Endothelial cell of umbilical vein (primary cell): ENCODE data around the gene UAP1L1. TPM values are rescaled to one million over a fixed set of nuclear protein-coding genes. Genes with fewer than 3 reads are reported as not detected.

Source experiments
- BruUV-seq: library from RNA; stranded (reverse); fragments of 400-500 nt; replicated peaks from 2 replicates; lab custom pipeline; 2021; lab: Mats Ljungman, UMichigan
- CTCF ChIA-PET: fragments of 300-600, 350-600 bp; sonication (Branson Sonifier 250); formaldehyde crosslinking; loops from one replicate; lab custom pipeline; 2021; ENCODE audit warnings: antibody characterized with exemption, inconsistent platforms; lab: Charles Lee
- POLR2A ChIA-PET: fragments of 300-600, 350-600 bp; sonication (Branson Sonifier 250); formaldehyde crosslinking; loops from one replicate; lab custom pipeline; 2021; ENCODE audit warnings: antibody characterized with exemption, inconsistent platforms; lab: Charles Lee
- DNase-seq: peaks from one replicate; pipeline ENCODE4 v3.0.0-alpha.2; 2011; ENCODE audit warnings: low read depth, low spot score
- FAIRE-seq: peaks from 2 replicates; lab custom pipeline; 2011; peaks lifted over from hg19 to GRCh38; lab: Jason Lieb, UNC
- H2AFZ ChIP-seq: 2 replicates; pipeline ENCODE4 v1.6.0; 2012; ENCODE audit warnings: low read depth, low read length, control low read depth, inconsistent platforms
- H3K27ac ChIP-seq: 2 replicates; pipeline ENCODE4 v1.5.1; 2011; ENCODE audit warnings: low read depth, mild to moderate bottlenecking, control low read depth, low read length, moderate library complexity; ENCODE audit not compliant: insufficient read depth
- H3K27me3 ChIP-seq, 2 experiments: 2 replicates each; pipeline versions ENCODE4 v1.6.0 to v1.6.1; 2011; ENCODE audit warnings: low read length in 2 of 2, mixed read lengths in 1 of 2; ENCODE audit not compliant: control insufficient read depth in 2 of 2, insufficient read depth in 2 of 2
- H3K36me3 ChIP-seq, 2 experiments: 2 replicates in 1 of 2; 3 replicates in 1 of 2; pipeline ENCODE4 v1.5.1; 2011; ENCODE audit warnings: low read length in 2 of 2, mild to moderate bottlenecking in 1 of 2, moderate library complexity in 1 of 2; ENCODE audit not compliant: control insufficient read depth in 2 of 2, insufficient read depth in 2 of 2; ENCODE audit errors: extremely low read depth in 1 of 2
- H3K4me1 ChIP-seq: 3 replicates; pipeline ENCODE4 v1.5.1; 2011; ENCODE audit warnings: mild to moderate bottlenecking, low read length; ENCODE audit not compliant: control insufficient read depth, insufficient read depth; ENCODE audit errors: extremely low read depth
- H3K4me2 ChIP-seq: 2 replicates; pipeline ENCODE4 v1.6.1; 2011; ENCODE audit warnings: low read length, control low read depth, mixed read lengths; ENCODE audit not compliant: insufficient read depth
- H3K4me3 ChIP-seq, 3 experiments: fragments of 200-600 bp in 1 of 3; sonication (generic), shearing (Covaris generic) in 1 of 3; replicated peaks in 1 of 3; 2 replicates each; pipeline ENCODE4 v1.5.1; 2011 to 2016; ENCODE audit warnings: control low read depth in 3 of 3, low read length in 3 of 3, mild to moderate bottlenecking in 2 of 3, inconsistent platforms in 1 of 3, low read depth in 1 of 3, moderate library complexity in 1 of 3; ENCODE audit not compliant: insufficient read depth in 1 of 3
- H3K79me2 ChIP-seq: 2 replicates; pipeline ENCODE4 v1.6.0; 2012; ENCODE audit warnings: low read length, inconsistent platforms; ENCODE audit not compliant: control insufficient read depth, insufficient read depth
- H3K9ac ChIP-seq: replicated peaks from 2 replicates; pipeline ENCODE3; 2011; ENCODE audit warnings: low read length, control low read depth; ENCODE audit not compliant: insufficient read depth; ENCODE audit errors: extremely low read depth
- H3K9me1 ChIP-seq: replicated peaks from 3 replicates; pipeline ENCODE4 v1.6.0; 2011; ENCODE audit warnings: mild to moderate bottlenecking, low read length; ENCODE audit not compliant: control insufficient read depth, insufficient read depth; ENCODE audit errors: extremely low read depth
- H3K9me3 ChIP-seq: replicated peaks from 2 replicates; pipeline ENCODE4 v1.5.1; 2012; ENCODE audit warnings: low read length, inconsistent platforms; ENCODE audit not compliant: control insufficient read depth, insufficient read depth
- H4K20me1 ChIP-seq: replicated peaks from 2 replicates; pipeline ENCODE3; 2011; ENCODE audit warnings: mild to moderate bottlenecking, low read length; ENCODE audit not compliant: control insufficient read depth, insufficient read depth; ENCODE audit errors: extremely low read depth
- FOS ChIP-seq: IDR thresholded peaks from 2 replicates; pipeline ENCODE4 v1.6.1; 2011; ENCODE audit warnings: mild to moderate bottlenecking, low read length, moderate library complexity, borderline replicate concordance; ENCODE audit not compliant: insufficient read depth
- JUN ChIP-seq: IDR thresholded peaks from 2 replicates; pipeline ENCODE4 v1.6.1; 2011; ENCODE audit warnings: borderline replicate concordance, low read depth; ENCODE audit not compliant: insufficient read length, insufficient read depth
- MAX ChIP-seq: IDR thresholded peaks from 2 replicates; pipeline ENCODE4 v1.6.1; 2011; ENCODE audit not compliant: insufficient read depth, insufficient read length
- POLR2A ChIP-seq: IDR thresholded peaks from 2 replicates; pipeline ENCODE4 v1.6.1; 2012; ENCODE audit warnings: low read depth, mild to moderate bottlenecking, control low read depth, low read length
- POLR2AphosphoS5 ChIP-seq: IDR thresholded peaks from 2 replicates; pipeline ENCODE4 v1.6.1; 2012; ENCODE audit warnings: low read depth, mild to moderate bottlenecking, control low read depth, low read length, moderate library complexity; ENCODE audit not compliant: insufficient read depth
- dilution Hi-C: fragments of 300-500 bp; cut with MboI; formaldehyde crosslinking; loops from one replicate; pipeline ENCODE4 v1.15.0; 2019; ENCODE audit warnings: low sequenced_read_pairs; ENCODE audit not compliant: extremely low pct_ligation_motif_present
- intact Hi-C: fragments of 100-400 bp; cut with micrococcal nuclease; formaldehyde crosslinking; loops from one replicate; pipeline ENCODE4 v1.10.0; 2022
- polyA plus RNA-seq, 4 experiments: library from polyadenylated mRNA; depleted of rRNA in 3 of 4; stranded (reverse) in 3 of 4; unstranded in 1 of 4; fragments of >200 nt; gene quantifications; 2 replicates each; pipeline versions ENCODE4 v1.2.1 to v1.2.3, GENCODE V29; 2011 to 2012; ENCODE audit warnings: missing spikeins in 1 of 4
- total RNA-seq: library from RNA; stranded (reverse); gene quantifications from 2 replicates; pipeline ENCODE4 v1.2.3, GENCODE V29; 2021
- TF ChIP-seq, protein P1 (sequence below), 2 donors: IDR thresholded peaks; 1 replicate in 1 of 2; 2 replicates in 1 of 2; pipeline ENCODE4 v1.5.1; 2011; ENCODE audit warnings: low read length in 2 of 2, mild to moderate bottlenecking in 2 of 2, moderate library complexity in 2 of 2, control low read depth in 1 of 2, inconsistent platforms in 1 of 2, low read depth in 1 of 2; ENCODE audit not compliant: insufficient read depth in 1 of 2; ENCODE audit errors: extremely low read depth in 1 of 2

UAP1L1 gene
- total and polyA plus RNA-seq, 2 donors (not counting 3 experiments of a cell fraction or from before 2014, with no cell fraction given) = 26.0 to 41.7 TPM

GRCh38 chr9:137068539-137069507 lies 8.5 kb upstream of the UAP1L1 start:
- Histone ChIP-seq H3K9ac (no peak overlapping the region), H3K36me3 (no peaks in the 10 kb centered on the region), H3K79me2 (peaks cover 9% of the 10 kb centered on the region), H3K9me3 (no peaks in the 10 kb centered on the region), H3K4me2 (peak overlapping the region; percentile 69), H2AFZ (no peak overlapping the region), H3K27me3 (no peaks in the 10 kb centered on the region), H3K27ac (no peak overlapping the region), H3K4me1 (peaks cover 11% of the 10 kb centered on the region), H3K4me3 (peak overlapping the region in 1 of 3 experiments; percentile 49), H3K9me1 (no peaks in the 10 kb centered on the region), H4K20me1 (no peaks in the 10 kb centered on the region)
- ChIA-PET POLR2A (no interaction called here), CTCF (interaction anchor here (1.0 to 8.0 kb wide), 11 partner anchors 8 to 289 kb away, joined by 3 to 152 read pairs (median 4); partner anchors contain the start of genes ABCA2, MAN1B1, NPDC1 and RNF224)
- no peak for FAIRE-seq
- dilution Hi-C loops (no loop called here), intact Hi-C loops (no loop called here)
- no peak for TF ChIP-seq FOS
- TF ChIP-seq POLR2A = no peak
- no peak for TF ChIP-seq MAX
- no peak for TF ChIP-seq JUN
- no peak for TF ChIP-seq POLR2AphosphoS5
- TF ChIP-seq, protein P1, sequence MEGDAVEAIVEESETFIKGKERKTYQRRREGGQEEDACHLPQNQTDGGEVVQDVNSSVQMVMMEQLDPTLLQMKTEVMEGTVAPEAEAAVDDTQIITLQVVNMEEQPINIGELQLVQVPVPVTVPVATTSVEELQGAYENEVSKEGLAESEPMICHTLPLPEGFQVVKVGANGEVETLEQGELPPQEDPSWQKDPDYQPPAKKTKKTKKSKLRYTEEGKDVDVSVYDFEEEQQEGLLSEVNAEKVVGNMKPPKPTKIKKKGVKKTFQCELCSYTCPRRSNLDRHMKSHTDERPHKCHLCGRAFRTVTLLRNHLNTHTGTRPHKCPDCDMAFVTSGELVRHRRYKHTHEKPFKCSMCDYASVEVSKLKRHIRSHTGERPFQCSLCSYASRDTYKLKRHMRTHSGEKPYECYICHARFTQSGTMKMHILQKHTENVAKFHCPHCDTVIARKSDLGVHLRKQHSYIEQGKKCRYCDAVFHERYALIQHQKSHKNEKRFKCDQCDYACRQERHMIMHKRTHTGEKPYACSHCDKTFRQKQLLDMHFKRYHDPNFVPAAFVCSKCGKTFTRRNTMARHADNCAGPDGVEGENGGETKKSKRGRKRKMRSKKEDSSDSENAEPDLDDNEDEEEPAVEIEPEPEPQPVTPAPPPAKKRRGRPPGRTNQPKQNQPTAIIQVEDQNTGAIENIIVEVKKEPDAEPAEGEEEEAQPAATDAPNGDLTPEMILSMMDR (IDR thresholded peaks at IDR 0.05; ENCODE audit: extremely low read depth in 1 of 2, insufficient read depth in 1 of 2, low read depth in 1 of 2, low read length in 2 of 2) = no peak
- DNase-seq = no peak
- no TSS peak for BruUV-seq
